ENCODE results near the gene NFIC. TPM values are rescaled to one million over a fixed set of nuclear protein-coding genes. Genes with fewer than 3 reads are reported as not detected.

The NFIC gene
- total and polyA plus RNA-seq, 4 donors, result 40.4 to 208 (median 49.8) TPM

- no peak overlapping the region for H3K27ac ChIP-seq (ENCODE audit: low read depth in 1 of 2, low read length in 1 of 2)
- no peak overlapping the region for H3K9ac ChIP-seq (ENCODE audit: insufficient read depth in 1 of 2, low read length in 2 of 2)
- H3K9me3 ChIP-seq (ENCODE audit: control insufficient read depth in 4 of 4, insufficient read depth in 3 of 4, low read length in 3 of 4), result peaks cover 0 to 3% (median 0%) of the 10 kb centered on the region in 4 donors
- peaks cover 6 to 39% (median 12%) of the 10 kb centered on the region in 4 donors for H3K36me3 ChIP-seq (ENCODE audit: control insufficient read depth in 4 of 4, insufficient read depth in 4 of 4, low read length in 4 of 4)
- DNase-seq (no peak), ATAC-seq (ENCODE audit: insufficient read depth, low FRiP score) (no peak)
- H3K4me1 ChIP-seq (ENCODE audit: control insufficient read depth in 5 of 5, insufficient read depth in 5 of 5, low read length in 5 of 5), result peaks cover 0 to 10% (median 4%) of the 10 kb centered on the region in 5 donors
- no peak overlapping the region for H3K4me3 ChIP-seq
- no peaks in the 10 kb centered on the region for H3K27me3 ChIP-seq (ENCODE audit: control insufficient read depth in 3 of 3, insufficient read depth in 3 of 3, low read length in 2 of 3)
- TF ChIP-seq CTCF (IDR thresholded peaks at IDR 0.05; ENCODE audit: control extremely low read depth, extremely low read depth), result no peak
- 97 to 98% methylated on average over 32 of the region's 32 CpGs for WGBS, 2 donors
These were observed 130.2 kb downstream of the NFIC start for GRCh38 chr19:3496392-3497273.

GRCh38 chr19:3497757-3498520, 131.6 kb downstream of the NFIC start:
- ATAC-seq (ENCODE audit: insufficient read depth, low FRiP score) (no peak), DNase-seq (no peak)
- H3K9ac ChIP-seq (ENCODE audit: insufficient read depth in 1 of 2, low read length in 2 of 2), result no peak overlapping the region
- 94 to 96% methylated on average over 5 of the region's 5 CpGs for WGBS, 2 donors
- H3K9me3 ChIP-seq (ENCODE audit: control insufficient read depth in 4 of 4, insufficient read depth in 3 of 4, low read length in 3 of 4), result peaks cover 0 to 3% (median 0%) of the 10 kb centered on the region in 4 donors
- H3K4me3 ChIP-seq, result no peak overlapping the region
- peaks cover 0 to 10% (median 4%) of the 10 kb centered on the region in 5 donors for H3K4me1 ChIP-seq (ENCODE audit: control insufficient read depth in 5 of 5, insufficient read depth in 5 of 5, low read length in 5 of 5)
- H3K27me3 ChIP-seq (ENCODE audit: control insufficient read depth in 3 of 3, insufficient read depth in 3 of 3, low read length in 2 of 3), result no peaks in the 10 kb centered on the region
- H3K36me3 ChIP-seq (ENCODE audit: control insufficient read depth in 4 of 4, insufficient read depth in 4 of 4, low read length in 4 of 4), result peaks cover 6 to 26% (median 12%) of the 10 kb centered on the region in 4 donors
- H3K27ac ChIP-seq (ENCODE audit: low read depth in 1 of 2, low read length in 1 of 2), result no peak overlapping the region
- no peak for TF ChIP-seq CTCF (IDR thresholded peaks at IDR 0.05; ENCODE audit: control extremely low read depth, extremely low read depth)

GRCh38 chr19:3499738-3500428, 133.5 kb downstream of the NFIC start:
- no peak for ATAC-seq (ENCODE audit: insufficient read depth, low FRiP score)
- 22 to 25% methylated on average over 18 of the region's 18 CpGs for WGBS, 2 donors

More at GRCh38 chr19:3499738-3500428, 133.5 kb downstream of the NFIC start:
- Histone ChIP-seq H3K4me1 (ENCODE audit: control insufficient read depth in 5 of 5, insufficient read depth in 5 of 5, low read length in 5 of 5) (peaks cover 0 to 10% (median 4%) of the 10 kb centered on the region in 5 donors), H3K36me3 (ENCODE audit: control insufficient read depth in 4 of 4, insufficient read depth in 4 of 4, low read length in 4 of 4) (peaks cover 4 to 15% (median 9%) of the 10 kb centered on the region in 4 donors), H3K27ac (ENCODE audit: low read depth in 1 of 2, low read length in 1 of 2) (peak overlapping the region; percentile 71 to 92), H3K4me3 (peak overlapping the region; percentile 74), H3K9ac (ENCODE audit: insufficient read depth in 1 of 2, low read length in 2 of 2) (peak overlapping the region; percentile 79 to 92), H3K27me3 (ENCODE audit: control insufficient read depth in 3 of 3, insufficient read depth in 3 of 3, low read length in 2 of 3) (no peaks in the 10 kb centered on the region), H3K9me3 (ENCODE audit: control insufficient read depth in 4 of 4, insufficient read depth in 3 of 4, low read length in 3 of 4) (peaks cover 0 to 3% (median 0%) of the 10 kb centered on the region in 4 donors)
- TF ChIP-seq CTCF (IDR thresholded peaks at IDR 0.05; ENCODE audit: control extremely low read depth, extremely low read depth), result no peak
- DNase-seq, result no peak
